ENCODE results near the gene KLF5. TPM values are rescaled to one million over a fixed set of nuclear protein-coding genes. Genes with fewer than 3 reads are reported as not detected.
"Not testable (repeated sequence)": the region's sequence is repeated elsewhere in the genome, so short reads cannot be mapped to it uniquely, and the experiment has no call there.

Gene KLF5
- total RNA-seq (2014; rRNA removed; shearing (Covaris generic)), result 7.2 and 8.5 TPM in 2 replicates

- DNase-seq (ENCODE audit: low spot score), result peak; percentile 88
Measured at GRCh38 chr13:73058736-73059459, at the start of gene KLF5. Gene KLF5 (plus strand): TSS chr13:73059005. CDS start chr13:73059328, 323 bp downstream.

- DNase-seq (ENCODE audit: low spot score), result no peak
Measured at GRCh38 chr13:73011751-73012150, 47.1 kb upstream of the KLF5 start.

- no peak for DNase-seq (ENCODE audit: low spot score)
Measured at GRCh38 chr13:73015805-73016204, 43.0 kb upstream of the KLF5 start.

- DNase-seq (ENCODE audit: low spot score), result no peak
Measured at GRCh38 chr13:73018336-73018735, 40.5 kb upstream of the KLF5 start.

- no peak for DNase-seq (ENCODE audit: low spot score)
Measured at GRCh38 chr13:73025217-73026012, 33.4 kb upstream of the KLF5 start.

GRCh38 chr13:73034901-73035300 lies 23.9 kb upstream of the KLF5 start:
- DNase-seq (ENCODE audit: low spot score), result no peak

- DNase-seq (ENCODE audit: low spot score), result no peak
Measured at GRCh38 chr13:73035660-73036059, 23.1 kb upstream of the KLF5 start.

- DNase-seq (ENCODE audit: low spot score), result no peak
Measured at GRCh38 chr13:73036566-73036965, 22.2 kb upstream of the KLF5 start.

GRCh38 chr13:73038064-73038463 lies 20.7 kb upstream of the KLF5 start:
- DNase-seq (ENCODE audit: low spot score), result no peak

GRCh38 chr13:73039201-73040108 lies 19.4 kb upstream of the KLF5 start:
- DNase-seq (ENCODE audit: low spot score), result no peak

- DNase-seq (ENCODE audit: low spot score), result no peak
Measured at GRCh38 chr13:73040484-73040883, 18.3 kb upstream of the KLF5 start.

GRCh38 chr13:73040968-73041596 lies 17.7 kb upstream of the KLF5 start:
- no peak for DNase-seq (ENCODE audit: low spot score)

GRCh38 chr13:73045031-73045430 lies 13.8 kb upstream of the KLF5 start:
- DNase-seq (ENCODE audit: low spot score), result no peak

GRCh38 chr13:73048615-73049014 lies 10.2 kb upstream of the KLF5 start:
- not testable (repeated sequence) for DNase-seq (ENCODE audit: low spot score)

GRCh38 chr13:73054712-73055111 lies 4.1 kb upstream of the KLF5 start:
- DNase-seq (ENCODE audit: low spot score), result no peak

- peak; percentile 68 for DNase-seq (ENCODE audit: low spot score)
Measured at GRCh38 chr13:73055813-73056564, 2.8 kb upstream of the KLF5 start.

- no peak for DNase-seq (ENCODE audit: low spot score)
Measured at GRCh38 chr13:73056565-73056962, 2.2 kb upstream of the KLF5 start.

- no peak for DNase-seq (ENCODE audit: low spot score)
Measured at GRCh38 chr13:73057284-73058063, 1.3 kb upstream of the KLF5 start.

GRCh38 chr13:73058064-73058313 lies 816 bp upstream of the KLF5 start:
- no peak for DNase-seq (ENCODE audit: low spot score)

GRCh38 chr13:73058432-73058735 lies 421 bp upstream of the KLF5 start:
- no peak for DNase-seq (ENCODE audit: low spot score)

All from H4 (cell line).